Gastrocnemius medialis (tissue), 4 donors: Measurements from ENCODE around the gene LRRC4C.

Experiments used
- CTCF ChIP-seq, 5 experiments: fragments of 450-650 bp in 3 of 5; fragments of 200-600 bp in 2 of 5; sonication (generic) in 2 of 5; IDR thresholded peaks in 4 of 5; conservative IDR thresholded peaks in 1 of 5; 1 replicate in 4 of 5; 2 replicates in 1 of 5; pipeline ENCODE4 v1.5.1; 2016 to 2019; ENCODE audit warnings: antibody characterized with exemption in 5 of 5, mild to moderate bottlenecking in 3 of 5, moderate library complexity in 3 of 5
- POLR2A ChIP-seq, 2 donors: fragments of 450-650 bp; IDR thresholded peaks; one replicate each; pipeline ENCODE4 v1.6.1; 2017; ENCODE audit warnings: antibody characterized with exemption in 2 of 2, mild to moderate bottlenecking in 2 of 2, moderate library complexity in 2 of 2

GRCh38 chr11:41499429-41499828 is 40.0 kb upstream of the LRRC4C start:
- no peak for TF ChIP-seq CTCF (IDR thresholded peaks at IDR 0.05 in 4 of 5, conservative IDR thresholded peaks at IDR 0.05 in 1 of 5)
- no peak for TF ChIP-seq POLR2A (IDR thresholded peaks at IDR 0.05)
